ENCODE results near the gene CELF2. TPM values are rescaled to one million over a fixed set of nuclear protein-coding genes. Genes with fewer than 3 reads are reported as not detected.

Gene CELF2
- polyA plus RNA-seq, 1 experiment, result 24.7 TPM

DNA sequence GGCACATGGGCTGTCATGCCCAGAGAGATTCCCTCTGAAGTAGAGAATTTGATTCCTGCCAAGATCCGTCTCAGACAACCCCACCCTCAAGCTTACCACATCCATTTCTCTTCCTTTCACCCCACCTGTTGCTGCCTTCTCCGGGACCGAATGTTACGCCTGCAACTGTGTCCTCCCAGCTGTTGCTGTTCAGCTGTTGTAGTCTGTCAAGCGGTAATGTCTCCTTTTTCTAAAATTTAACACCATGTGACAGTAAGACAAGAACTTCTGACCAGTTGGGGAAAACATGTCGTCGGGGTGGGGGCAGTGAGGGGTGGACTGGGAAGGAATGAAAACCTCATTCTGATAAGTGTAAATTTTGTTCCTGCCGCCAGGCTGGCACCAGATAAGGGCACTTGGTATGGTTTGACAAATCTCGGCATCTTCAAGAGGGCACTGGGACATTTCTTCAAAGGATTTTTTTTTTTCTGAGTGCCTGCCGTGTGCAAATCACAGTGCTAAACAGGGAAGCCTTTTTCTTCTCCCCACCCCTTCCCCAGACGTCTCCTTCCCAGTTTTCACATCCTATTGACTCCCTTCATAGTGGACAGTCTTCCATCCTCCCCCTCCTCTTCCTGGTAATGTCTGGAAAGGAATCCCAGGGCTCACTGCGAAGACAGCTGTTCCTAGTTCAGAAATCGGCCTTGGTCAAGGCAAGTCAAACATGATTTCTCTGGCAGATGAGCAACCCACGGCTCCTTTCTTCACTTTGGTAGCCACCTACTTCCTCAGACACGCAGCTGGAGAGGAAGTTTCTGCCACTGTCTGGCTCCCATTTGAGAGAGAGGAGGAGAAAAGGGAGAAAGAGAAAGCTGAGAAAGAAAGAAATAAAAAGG, 5.0 kb upstream of the CELF2 start:
- DNase-seq (ENCODE audit: low read depth, low spot score), result no peak

GRCh38 chr10:11013836-11014235, 3.8 kb upstream of the CELF2 start:
- no peak overlapping the region for H3K27ac ChIP-seq (ENCODE audit: low read depth, low read length)
- H3K9me3 ChIP-seq (ENCODE audit: control insufficient read depth, insufficient read depth, low read length), result no peaks in the 10 kb centered on the region; the same call in 1 of the 2 replicates
- ChIA-PET CTCF (interaction anchor here (0.6 to 1.7 kb wide), 2 partner anchors 56 to 256 kb away, joined by 3 read pairs; no protein-coding TSS in a partner anchor), POLR2A (no interaction called here)
- DNase-seq (ENCODE audit: low read depth, low spot score), result no peak
- TF ChIP-seq, protein P1, sequence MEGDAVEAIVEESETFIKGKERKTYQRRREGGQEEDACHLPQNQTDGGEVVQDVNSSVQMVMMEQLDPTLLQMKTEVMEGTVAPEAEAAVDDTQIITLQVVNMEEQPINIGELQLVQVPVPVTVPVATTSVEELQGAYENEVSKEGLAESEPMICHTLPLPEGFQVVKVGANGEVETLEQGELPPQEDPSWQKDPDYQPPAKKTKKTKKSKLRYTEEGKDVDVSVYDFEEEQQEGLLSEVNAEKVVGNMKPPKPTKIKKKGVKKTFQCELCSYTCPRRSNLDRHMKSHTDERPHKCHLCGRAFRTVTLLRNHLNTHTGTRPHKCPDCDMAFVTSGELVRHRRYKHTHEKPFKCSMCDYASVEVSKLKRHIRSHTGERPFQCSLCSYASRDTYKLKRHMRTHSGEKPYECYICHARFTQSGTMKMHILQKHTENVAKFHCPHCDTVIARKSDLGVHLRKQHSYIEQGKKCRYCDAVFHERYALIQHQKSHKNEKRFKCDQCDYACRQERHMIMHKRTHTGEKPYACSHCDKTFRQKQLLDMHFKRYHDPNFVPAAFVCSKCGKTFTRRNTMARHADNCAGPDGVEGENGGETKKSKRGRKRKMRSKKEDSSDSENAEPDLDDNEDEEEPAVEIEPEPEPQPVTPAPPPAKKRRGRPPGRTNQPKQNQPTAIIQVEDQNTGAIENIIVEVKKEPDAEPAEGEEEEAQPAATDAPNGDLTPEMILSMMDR (IDR thresholded peaks at IDR 0.05; ENCODE audit: low read depth, low read length), result no peak
- H3K27me3 ChIP-seq (ENCODE audit: control insufficient read depth, insufficient read depth, low read length), result peaks cover 23% of the 10 kb centered on the region
- H3K4me3 ChIP-seq (ENCODE audit: low read depth, low read length), result no peak overlapping the region

More for the DNA sequence above, 5.0 kb upstream of the CELF2 start:
- H3K27ac ChIP-seq (ENCODE audit: low read depth, low read length), result no peak overlapping the region
- CTCF ChIA-PET, result interaction anchor here (1.7 kb wide), 1 partner anchor 257 kb away, joined by 3 read pairs; no protein-coding TSS in a partner anchor
- no peak overlapping the region for H3K4me3 ChIP-seq (ENCODE audit: low read depth, low read length)
- POLR2A ChIA-PET, result no interaction called here
- H3K27me3 ChIP-seq (ENCODE audit: control insufficient read depth, insufficient read depth, low read length), result peaks cover 20% of the 10 kb centered on the region
- TF ChIP-seq, protein P1 (IDR thresholded peaks at IDR 0.05; ENCODE audit: low read depth, low read length), result no peak
- H3K9me3 ChIP-seq (ENCODE audit: control insufficient read depth, insufficient read depth, low read length), result no peaks in the 10 kb centered on the region; the same call in 1 of the 2 replicates

DNA sequence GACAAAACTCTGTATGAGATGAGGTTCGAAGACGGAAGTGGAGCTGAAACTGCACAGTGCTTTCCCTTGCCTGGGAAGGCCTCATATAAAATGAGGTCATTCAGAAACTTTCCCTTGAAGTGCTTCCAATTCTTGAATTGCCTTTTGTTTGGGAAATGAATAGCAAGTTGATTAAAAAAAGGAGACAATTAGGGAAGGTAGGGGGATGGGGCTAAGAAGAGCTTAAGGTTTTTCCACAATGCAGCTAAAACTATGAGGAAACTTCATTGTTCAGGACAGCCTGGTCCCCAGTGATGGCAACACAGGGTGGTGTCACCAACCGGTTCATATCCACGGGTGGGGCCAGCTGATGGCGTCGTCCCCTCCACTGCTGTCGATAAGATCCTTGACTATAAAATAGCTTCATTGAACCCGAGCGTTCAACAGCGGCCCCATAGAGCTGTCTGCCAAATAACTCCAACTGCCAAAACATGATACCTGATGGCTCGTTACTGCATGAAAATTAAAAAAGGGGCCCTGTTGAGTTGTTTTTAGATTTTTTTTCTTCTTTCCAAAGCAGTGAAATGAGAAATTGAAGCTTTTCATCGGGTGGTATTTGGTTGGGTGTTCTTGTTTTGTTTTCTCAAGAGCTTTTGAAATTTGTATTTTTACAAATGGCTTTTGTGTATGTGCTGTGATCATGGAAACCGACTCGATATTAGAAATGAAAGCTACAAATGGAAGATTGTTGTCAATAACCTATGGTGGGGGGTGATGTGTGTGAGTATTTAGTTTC, 2.8 kb upstream of the CELF2 start:
- Histone ChIP-seq H3K9me3 (ENCODE audit: control insufficient read depth, insufficient read depth, low read length) (no peaks in the 10 kb centered on the region; the same call in 1 of the 2 replicates), H3K27me3 (ENCODE audit: control insufficient read depth, insufficient read depth, low read length) (peaks cover 29% of the 10 kb centered on the region), H3K27ac (ENCODE audit: low read depth, low read length) (no peak overlapping the region), H3K4me3 (ENCODE audit: low read depth, low read length) (no peak overlapping the region)
- no peak for DNase-seq (ENCODE audit: low read depth, low spot score)
- POLR2A ChIA-PET, result interaction anchor here (0.5 kb wide), 1 partner anchor 516 kb away, joined by 3 read pairs; no protein-coding TSS in a partner anchor
- CTCF ChIA-PET, result no interaction called here
- TF ChIP-seq, protein P1 (IDR thresholded peaks at IDR 0.05; ENCODE audit: low read depth, low read length), result no peak

DNA sequence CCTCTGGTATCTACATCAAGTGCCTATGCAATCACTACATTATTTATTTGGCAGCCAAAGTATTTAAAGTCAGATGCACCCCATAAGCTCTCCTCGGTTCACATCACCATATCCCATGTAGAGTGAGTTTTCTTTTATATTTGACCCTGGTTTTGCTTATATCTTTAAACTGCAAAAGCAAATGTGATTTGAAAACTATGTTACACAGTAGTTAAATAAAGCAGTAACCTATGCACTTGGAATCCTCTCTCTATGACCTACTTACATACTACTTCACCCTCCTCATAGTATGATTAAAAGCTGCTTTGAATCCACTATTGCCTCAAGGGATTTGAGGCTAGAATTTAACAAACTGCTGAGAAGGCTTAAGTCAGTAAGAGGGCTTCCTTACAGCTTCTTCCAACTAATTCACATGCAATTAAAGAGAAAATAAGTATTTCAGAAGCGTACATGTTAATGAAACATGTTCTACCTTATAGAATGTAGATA, 2.2 kb upstream of the CELF2 start:
- no peak overlapping the region for H3K4me3 ChIP-seq (ENCODE audit: low read depth, low read length)
- CTCF ChIA-PET, result no interaction called here
- H3K27ac ChIP-seq (ENCODE audit: low read depth, low read length), result no peak overlapping the region
- H3K27me3 ChIP-seq (ENCODE audit: control insufficient read depth, insufficient read depth, low read length), result peaks cover 29% of the 10 kb centered on the region
- DNase-seq (ENCODE audit: low read depth, low spot score), result no peak
- POLR2A ChIA-PET, result no interaction called here
- TF ChIP-seq, protein P1 (IDR thresholded peaks at IDR 0.05; ENCODE audit: low read depth, low read length), result no peak
- no peaks in the 10 kb centered on the region; the same call in 1 of the 2 replicates for H3K9me3 ChIP-seq (ENCODE audit: control insufficient read depth, insufficient read depth, low read length)

All from AG04450 (cell line).